AG04449 (cell line): ENCODE data around the gene LRRC72.
A peak's percentile ranks its signal among the peaks of the same experiment; 100 is the strongest.
"Not testable (repeated sequence)": the region's sequence is repeated elsewhere in the genome, so short reads cannot be mapped to it uniquely, and the experiment has no call there.

Experiments
- CTCF ChIA-PET: fragments of 350-600 bp; formaldehyde crosslinking; extraction: SDS; loops from one replicate; lab custom pipeline; 2021; ENCODE audit warnings: antibody characterized with exemption; lab: Yijun Ruan, JAX
- POLR2A ChIA-PET: fragments of 400-600, 350-600 bp; formaldehyde crosslinking; extraction: SDS; loops from one replicate; lab custom pipeline; 2020; ENCODE audit warnings: antibody characterized with exemption, inconsistent platforms; lab: Yijun Ruan, JAX
- DNase-seq: peaks from one replicate; pipeline ENCODE4 v3.0.0-alpha.2; 2010; ENCODE audit warnings: low read depth, low spot score
- H3K4me3 ChIP-seq: 2 replicates; pipeline ENCODE4 v1.5.1; 2011; ENCODE audit warnings: low read depth, mild to moderate bottlenecking, control low read depth, low read length
- CTCF ChIP-seq: IDR thresholded peaks from one replicate; pipeline ENCODE4 v1.5.1; 2011; ENCODE audit warnings: mild to moderate bottlenecking, moderate library complexity, low read length, control low read depth, inconsistent platforms; ENCODE audit not compliant: insufficient read depth; ENCODE audit errors: missing control alignments

Gene LRRC72

GRCh38 chr7:16590424-16590823, 63.8 kb downstream of the LRRC72 start:
- DNase-seq = no peak
- POLR2A ChIA-PET = no interaction called here
- TF ChIP-seq CTCF = no peak
- CTCF ChIA-PET = no interaction called here
- H3K4me3 ChIP-seq = no peak overlapping the region

- ChIA-PET POLR2A (no interaction called here), CTCF (no interaction called here)
- no peak for TF ChIP-seq CTCF
- no peak overlapping the region for H3K4me3 ChIP-seq
- no peak for DNase-seq
These were observed 65.8 kb downstream of the LRRC72 start for GRCh38 chr7:16592395-16592794.

- POLR2A ChIA-PET = interaction anchor here (1.2 kb wide), 1 partner anchor 51 kb away, joined by 6 read pairs; the partner anchor contains the start of genes ANKMY2 and BZW2
- peak; percentile 21 for DNase-seq
- no peak for TF ChIP-seq CTCF
These were observed 67.4 kb downstream of the LRRC72 start for GRCh38 chr7:16594061-16594460.

GRCh38 chr7:16594676-16595075, 68.1 kb downstream of the LRRC72 start:
- CTCF ChIA-PET = interaction anchor here (0.6 to 1.3 kb wide), 5 partner anchors 8 to 100 kb away, joined by 3 to 4 read pairs (median 3); no protein-coding TSS in a partner anchor
- DNase-seq = peak; percentile 23
- no peak overlapping the region for H3K4me3 ChIP-seq
- POLR2A ChIA-PET = no interaction called here
- TF ChIP-seq CTCF = no peak

More at GRCh38 chr7:16594061-16594460, 67.4 kb downstream of the LRRC72 start:
- H3K4me3 ChIP-seq = no peak overlapping the region
- CTCF ChIA-PET = interaction anchor here (0.6 to 1.3 kb wide), 5 partner anchors 8 to 101 kb away, joined by 3 to 4 read pairs (median 3); no protein-coding TSS in a partner anchor

GRCh38 chr7:16595596-16595995, 69.0 kb downstream of the LRRC72 start:
- H3K4me3 ChIP-seq, POLR2A ChIA-PET, CTCF ChIA-PET, DNase-seq: not testable (repeated sequence)

GRCh38 chr7:16598015-16598414, 71.4 kb downstream of the LRRC72 start:
- ChIA-PET POLR2A (no interaction called here), CTCF (interaction anchor here (1.1 to 1.3 kb wide), 2 partner anchors 11 to 33 kb away, joined by 3 to 7 read pairs; no protein-coding TSS in a partner anchor)
- DNase-seq = no peak
- H3K4me3 ChIP-seq = no peak overlapping the region
- no peak for TF ChIP-seq CTCF

GRCh38 chr7:16599860-16600259, 73.2 kb downstream of the LRRC72 start:
- H3K4me3 ChIP-seq = no peak overlapping the region
- no peak for TF ChIP-seq CTCF
- CTCF ChIA-PET = no interaction called here
- POLR2A ChIA-PET = no interaction called here
- DNase-seq = no peak
